GM20431 (cell line): ENCODE results near the gene RANGAP1.

Experiments
- in situ Hi-C: fragments of 300-500 bp; cut with MseI, MboI; formaldehyde crosslinking; loops from one replicate; pipeline ENCODE4 v1.15.0; 2020; ENCODE audit warnings: low sequenced_read_pairs; ENCODE audit not compliant: unreplicated experiment

Gene RANGAP1

DNA sequence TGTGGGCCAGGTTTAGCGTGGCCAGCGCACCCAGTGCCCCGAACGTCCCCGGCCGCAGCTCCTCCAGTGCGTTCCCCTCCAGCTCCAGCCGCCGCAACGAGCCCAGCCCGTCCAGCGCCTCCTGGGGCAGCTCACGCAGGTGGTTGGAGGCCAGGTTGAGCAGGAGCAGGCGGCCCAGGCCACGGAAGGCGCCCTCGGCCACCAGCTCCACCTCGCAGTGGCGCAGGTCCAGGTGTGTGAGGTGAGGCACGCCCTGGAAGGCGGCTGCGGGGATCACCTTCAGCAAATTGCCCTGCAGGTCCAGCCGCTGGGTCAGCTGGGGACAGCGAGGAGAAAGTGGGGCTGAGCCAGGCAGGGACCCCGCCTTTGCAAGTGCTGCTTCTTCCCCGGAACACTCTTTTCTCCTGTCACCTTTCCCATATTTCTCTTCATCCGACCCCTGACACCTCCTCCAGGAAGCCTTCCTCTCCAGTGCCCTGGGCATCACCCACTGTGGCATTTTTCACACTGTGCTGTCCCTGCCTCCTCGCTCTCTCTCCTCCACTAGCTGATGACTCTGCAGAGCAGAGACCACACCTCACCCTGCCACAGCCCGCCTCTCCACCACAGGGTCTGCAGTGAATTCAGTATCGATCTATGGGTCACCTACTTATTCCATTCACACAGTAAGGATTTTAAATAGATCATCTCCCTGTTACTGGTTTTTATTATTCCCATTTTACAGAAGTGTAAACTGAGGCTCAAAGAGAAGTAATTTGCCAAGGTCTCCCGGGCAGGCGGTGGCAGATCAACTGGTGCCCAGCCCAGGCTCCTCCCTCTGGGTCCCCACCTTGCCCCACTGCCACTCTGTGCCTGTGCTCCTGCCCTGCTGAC lies 47.2 kb downstream of the RANGAP1 start:
- in situ Hi-C loops: no loop called here

DNA sequence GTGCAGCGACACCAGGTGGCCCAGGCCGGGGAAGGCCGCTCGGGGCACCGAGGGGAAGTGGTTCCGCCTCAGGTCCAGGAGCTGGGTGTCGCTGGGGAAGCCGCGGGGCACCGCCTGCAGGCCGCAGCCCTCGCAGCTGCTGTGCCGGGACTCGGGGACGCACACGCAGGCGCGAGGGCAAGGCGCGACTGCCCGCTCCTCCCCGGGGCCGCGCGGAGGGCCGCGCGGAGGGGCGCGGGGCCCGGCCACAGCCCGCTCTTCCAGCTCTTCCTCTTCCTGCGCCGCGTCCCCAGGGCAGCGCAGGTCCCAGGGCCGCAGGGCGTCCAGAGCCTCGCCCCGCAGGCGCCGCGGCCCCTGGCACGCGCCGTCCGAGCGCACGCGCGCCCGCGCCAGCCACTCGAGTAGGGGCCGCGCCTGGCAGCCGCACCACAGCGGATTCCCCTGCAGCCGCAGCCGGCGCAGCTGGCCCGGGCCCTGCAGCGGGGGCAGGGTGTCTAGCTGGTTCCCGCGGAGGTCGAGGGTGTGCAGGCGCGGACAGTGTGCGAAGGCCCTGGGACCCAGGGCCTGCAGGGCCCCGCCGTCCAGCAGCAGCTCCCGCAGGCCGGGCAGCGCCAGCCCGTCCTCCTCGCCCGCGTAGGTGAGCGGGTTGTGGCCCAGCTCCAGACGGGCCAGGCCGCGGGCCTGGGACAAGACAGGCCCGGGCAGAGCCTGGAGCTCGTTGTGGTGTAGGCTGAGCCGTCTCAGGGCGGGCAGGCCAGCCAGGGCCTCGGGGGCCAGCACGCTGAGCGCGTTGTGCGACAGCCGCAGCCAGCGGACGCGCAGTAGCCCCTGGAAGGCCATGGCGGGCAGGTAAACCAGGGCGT lies 48.0 kb downstream of the RANGAP1 start:
- in situ Hi-C loops: no loop called here

DNA sequence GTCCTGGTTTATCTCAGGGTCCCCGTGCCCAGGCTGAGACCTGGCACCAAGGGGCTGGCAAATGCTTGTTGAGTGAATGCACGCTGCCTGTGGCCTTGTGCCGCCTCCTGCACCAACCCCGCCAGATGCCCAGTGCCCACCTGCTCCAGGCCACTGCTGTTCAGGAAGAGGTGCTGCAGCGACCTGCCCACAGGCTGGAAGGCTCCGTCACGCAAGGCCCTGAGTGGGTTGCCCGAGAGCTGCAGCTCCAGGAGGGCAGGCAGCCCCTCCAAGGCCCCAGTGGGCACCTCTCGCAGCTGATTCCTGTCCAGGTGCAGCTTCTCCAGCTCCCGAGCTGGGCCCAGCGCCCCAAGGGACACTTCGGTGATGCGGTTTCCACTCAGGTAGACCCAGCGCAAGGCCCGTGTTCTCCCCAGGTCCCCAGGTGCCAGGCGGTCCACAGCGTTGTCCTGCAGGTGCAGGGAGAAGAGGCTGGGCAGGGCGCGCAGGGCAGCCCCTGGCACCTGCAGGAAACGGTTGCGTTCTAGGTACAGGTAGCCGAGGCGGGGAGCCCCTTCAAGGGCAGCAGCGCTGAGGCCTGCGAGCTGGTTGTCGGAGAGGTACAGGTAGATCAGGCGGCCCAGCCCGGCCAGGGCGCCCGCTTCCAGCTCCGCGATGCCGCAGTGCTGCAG lies 48.8 kb downstream of the RANGAP1 start:
- in situ Hi-C loops: no loop called here

DNA sequence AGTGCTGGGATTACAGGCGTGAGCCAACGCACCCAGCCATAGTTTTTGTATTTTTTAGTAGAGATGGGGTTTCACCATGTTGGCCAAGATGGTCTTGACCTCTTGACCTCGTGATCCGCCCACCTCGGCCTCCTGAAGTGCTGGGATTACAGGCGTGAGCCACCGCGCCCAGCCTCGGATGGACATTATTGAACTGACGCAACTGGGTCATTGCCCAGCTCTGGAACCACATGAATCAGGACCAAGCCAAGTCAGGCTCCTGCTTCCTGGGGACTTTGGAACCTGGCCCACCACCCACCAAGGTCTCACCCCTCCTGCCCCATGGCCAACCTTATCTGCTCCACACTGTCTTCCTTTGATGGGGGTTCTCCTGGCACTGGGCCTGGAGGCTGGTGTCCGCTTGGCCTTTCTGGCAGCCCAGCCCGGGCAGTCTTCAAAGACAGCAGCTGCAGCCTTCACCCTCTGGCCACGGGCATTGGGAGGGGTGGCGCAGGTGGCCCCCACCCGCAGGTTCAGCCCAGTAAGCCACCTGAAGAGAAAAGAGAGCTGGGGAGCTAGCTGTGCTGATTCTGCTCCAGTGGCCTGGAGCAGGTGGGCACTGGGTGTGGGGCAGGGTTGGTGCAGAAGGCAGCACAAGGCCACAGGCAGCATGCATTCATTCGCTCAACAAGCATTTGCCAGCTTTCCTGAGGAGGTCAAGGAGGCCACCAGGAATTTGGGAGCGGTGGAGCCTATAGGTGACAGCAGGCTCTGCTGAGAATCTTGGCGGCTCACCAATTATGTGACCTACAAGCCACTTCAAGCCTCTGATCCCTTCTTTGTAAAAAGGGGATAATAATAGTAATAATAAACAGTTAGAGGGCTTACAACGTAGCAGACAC lies 50.9 kb downstream of the RANGAP1 start:
- in situ Hi-C loops: no loop called here

DNA sequence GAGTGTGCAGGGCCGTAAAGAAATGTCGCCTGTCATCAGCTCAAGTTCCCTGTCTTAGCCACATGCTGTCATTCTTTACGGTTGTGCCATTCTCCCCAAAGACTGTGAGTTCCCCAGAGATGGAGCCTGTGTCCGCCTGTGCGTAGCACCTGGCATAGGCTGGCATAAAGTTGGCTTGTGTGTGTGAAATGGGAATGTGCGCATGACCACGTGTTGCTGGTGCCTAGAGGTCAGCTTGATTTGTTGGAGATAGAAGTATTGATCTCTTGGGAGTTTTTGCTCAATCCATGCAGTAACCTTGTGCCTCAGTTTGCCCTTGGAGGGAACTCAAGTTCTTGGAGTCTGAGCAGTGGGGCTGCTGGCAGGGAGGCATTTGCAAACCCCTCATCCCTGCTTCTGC lies 54.6 kb downstream of the RANGAP1 start:
- in situ Hi-C loops: no loop called here

DNA sequence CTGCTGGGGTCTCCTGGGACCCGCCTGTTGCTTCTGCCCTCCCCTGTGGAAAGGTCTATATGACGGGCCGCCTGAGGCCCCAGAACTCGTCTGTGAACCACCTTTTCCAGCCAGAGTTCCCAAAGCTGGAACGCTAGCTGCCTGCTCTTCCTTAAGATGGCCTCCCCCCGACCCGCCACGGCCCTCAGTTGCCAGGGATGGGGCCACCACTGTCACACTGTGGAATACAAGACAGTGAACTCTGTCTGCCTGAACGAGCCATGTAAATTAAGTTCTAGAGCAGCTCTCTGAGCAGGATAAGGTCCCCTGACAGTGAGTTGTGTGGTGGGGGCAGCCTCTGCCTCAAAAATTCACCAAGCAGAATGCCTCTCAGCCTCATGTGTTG lies 55.6 kb downstream of the RANGAP1 start:
- in situ Hi-C loops: no loop called here

DNA sequence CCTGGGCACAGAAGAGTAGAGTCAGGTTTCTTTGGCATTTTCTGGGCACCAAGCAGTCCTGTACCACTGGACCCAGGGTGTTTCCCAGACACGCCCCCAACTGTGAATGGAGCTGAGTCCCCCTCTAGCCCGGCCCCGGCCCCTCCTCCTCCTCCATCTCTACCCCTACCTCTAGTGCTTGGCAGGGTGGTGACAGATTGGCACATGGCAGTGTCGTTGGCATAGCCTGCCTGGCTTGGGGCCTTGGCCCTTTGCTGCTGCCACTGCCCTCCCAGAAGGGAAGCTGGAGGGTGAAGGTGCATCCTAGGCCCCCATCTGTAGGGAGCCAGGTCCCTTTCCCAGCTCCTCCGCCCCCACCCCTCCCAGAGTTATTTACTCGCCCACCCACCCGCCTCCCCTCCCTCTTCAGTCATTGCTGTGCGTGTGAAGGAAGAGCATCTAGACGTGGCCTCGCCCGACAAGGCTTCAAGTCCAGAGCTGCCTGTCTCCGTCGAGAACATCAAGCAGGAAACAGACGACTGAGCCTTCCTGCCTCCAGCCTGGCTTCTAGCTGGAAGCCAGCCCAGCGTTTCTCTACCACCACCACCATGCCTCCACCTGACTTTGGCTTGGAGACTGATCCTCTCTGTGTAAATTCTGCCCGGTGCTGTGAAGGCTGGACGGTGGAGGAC lies 56.1 kb downstream of the RANGAP1 start:
- in situ Hi-C loops: no loop called here

DNA sequence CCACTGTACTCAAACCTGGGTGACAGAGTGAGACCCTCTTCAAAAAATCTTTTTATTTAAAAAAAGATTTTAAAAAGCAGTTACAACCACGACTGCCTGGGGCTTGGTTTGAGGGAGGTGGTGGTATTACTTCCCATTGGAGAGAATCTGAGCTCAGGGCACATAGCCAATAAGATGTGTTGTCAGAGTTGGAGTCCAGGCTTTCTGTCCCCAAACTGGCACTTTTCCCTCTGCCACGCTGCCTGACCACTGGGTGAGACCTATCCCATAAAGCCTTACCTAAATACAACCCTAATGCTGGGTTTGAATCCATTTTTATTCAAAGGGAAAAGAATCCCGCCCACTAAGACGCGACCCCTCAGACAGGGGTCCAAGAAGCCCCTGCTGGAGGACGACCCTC lies 56.8 kb downstream of the RANGAP1 start:
- in situ Hi-C loops: no loop called here

DNA sequence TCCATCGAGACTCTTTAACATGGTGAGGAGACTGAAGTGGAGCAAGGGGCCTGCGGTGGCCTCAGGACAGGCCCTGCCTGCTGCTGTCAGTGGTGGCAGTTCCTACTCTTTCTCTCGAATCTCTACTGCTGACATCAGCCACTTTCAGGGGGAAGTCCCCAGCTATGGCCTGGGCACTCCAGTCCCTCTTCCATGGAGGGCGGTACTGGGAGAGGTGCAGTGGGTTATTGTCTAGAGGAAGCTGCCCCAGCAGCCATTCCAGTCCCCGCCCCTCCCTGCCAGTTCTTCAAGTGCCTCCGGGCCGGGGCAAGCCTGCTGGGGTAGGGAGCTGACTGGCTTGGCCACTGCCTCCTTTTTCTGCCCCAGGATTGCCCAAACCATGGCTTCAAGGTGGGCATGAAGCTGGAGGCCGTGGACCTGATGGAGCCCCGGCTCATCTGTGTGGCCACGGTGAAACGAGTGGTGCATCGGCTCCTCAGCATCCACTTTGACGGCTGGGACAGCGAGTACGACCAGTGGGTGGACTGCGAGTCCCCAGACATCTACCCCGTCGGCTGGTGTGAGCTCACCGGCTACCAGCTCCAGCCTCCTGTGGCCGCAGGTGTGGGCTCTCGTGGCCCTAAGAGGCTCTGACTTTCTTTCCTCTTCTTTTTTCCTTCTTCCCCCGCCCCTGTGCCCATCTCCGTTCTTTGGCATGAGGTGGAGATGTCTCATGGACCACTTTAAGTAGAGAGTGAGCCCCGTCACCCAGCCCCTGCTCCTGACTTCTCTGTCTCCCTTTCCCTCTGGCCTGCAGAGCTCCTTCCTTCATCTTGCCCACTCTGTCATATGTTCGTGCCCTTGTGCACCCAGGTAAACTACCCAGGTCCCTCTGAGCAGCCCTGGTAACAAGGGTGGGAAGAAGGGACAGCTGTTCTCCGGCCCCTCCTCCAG lies 59.0 kb downstream of the RANGAP1 start:
- in situ Hi-C loops: no loop called here

DNA sequence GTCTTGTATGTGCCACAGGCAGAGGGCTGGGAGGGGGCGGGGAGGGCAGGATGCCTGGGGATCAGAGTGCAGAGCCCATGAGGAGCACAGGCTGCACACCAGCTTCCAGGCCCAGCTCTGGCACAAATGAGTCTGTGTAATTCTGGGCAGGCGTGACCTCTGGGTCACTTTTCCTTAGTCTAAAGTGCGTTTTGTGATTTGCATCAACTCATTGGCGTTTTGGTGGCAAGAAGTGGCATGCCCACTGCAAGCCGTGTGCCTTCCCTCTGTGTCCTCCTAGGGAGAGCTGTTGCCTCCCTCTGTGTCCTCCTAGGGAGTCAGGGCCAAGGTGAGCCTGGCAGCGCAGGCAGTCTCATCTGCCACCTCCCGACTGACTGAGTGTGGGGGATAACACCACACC lies 62.5 kb downstream of the RANGAP1 start:
- in situ Hi-C loops: no loop called here

DNA sequence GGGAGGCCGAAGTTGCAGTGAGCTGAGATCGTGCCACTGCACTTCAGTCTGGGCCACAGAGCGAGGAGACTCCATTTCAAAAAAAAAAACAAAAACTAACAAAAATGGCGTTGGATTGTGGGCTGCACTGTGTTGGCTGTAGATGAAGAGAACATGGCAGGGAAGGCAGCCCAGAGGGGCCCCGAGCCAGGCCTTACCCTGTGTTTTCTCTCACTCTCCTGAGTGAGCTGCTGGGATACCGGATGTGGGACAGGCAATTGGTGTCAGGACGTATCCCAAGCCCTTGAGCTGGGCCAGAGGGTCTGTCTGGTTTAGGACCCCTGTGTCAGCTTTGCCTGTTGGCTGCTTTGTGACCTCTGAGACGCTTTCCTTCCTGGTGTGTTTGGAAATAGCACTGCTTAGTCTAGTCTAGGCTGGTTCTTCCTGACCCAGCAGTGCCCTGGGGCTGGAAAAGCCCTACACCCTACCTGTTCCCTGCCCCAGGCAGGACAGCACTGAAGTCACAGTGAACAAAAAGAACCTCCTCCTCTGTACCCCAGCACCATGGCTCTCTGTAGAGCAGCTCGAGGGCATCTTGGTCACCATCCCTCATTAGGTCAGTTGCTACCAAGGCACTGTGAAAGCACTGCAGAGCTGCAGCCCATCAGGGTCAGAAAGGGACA lies 63.0 kb downstream of the RANGAP1 start:
- in situ Hi-C loops: no loop called here

DNA sequence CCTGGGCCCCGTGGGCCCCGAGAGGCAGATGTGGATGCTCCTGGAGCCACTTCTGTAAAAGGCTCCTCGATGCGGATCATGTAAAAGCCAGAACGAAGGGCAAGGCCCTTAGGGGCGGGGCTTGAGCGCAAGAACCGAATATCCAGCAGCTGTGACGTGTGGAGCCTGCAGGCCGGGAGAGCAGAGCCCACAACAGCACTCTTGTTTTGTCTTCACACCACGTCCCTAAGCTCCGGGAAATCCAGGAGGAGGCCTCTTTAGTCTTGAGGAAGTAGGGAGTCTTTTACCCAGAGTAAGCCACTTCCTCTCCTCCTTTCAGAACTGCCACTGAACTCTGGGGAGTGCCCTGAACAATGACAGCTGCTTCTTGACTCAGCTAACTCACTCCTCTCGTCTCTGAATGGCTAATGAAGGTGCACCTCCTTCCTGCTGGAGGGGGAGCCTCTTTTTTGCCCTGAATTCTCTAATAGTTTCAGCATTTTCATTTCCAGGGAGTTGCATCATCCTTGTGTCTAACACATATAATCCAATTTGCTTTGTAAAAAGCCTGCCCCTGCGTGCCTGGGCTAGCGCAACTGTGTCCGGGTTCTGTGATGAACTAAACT lies 68.3 kb downstream of the RANGAP1 start:
- in situ Hi-C loops: no loop called here

DNA sequence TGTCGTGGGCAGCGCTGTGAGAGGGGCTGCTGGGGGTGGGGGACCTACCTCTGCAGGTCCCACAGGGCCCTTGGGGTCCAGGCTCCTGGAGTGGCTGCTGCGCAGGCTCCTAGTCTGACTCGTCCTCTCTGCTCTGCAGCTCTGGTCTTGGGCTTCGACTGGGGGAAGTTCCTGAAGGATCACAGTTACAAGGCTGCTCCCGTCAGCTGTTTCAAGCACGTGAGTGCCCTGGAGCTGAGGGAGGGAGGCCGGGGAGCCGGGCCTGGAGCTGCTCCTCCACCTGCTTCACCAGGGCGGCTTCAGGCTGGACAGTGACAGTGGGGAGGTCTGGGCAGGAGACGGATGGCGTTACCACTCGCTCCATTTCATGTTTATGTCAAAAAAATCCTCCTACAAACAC lies 69.0 kb downstream of the RANGAP1 start:
- in situ Hi-C loops: no loop called here

DNA sequence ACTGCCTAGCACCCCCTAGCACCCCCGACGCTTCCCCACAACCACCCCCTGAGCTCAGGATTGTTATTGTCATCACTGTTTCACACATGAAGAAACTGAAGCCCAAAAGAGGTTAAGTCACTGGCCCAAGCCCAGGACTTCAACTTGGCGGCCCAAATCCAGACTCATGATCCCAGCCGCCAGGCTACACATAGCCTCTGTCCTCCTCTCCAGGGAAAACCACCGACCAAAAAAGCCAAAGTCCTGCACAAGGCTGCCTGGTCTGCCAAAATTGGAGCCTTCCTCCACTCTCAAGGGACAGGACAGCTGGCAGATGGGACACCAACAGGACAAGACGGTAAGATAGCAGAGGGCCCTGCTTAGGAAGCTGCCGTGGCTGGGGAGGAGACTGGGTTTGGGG lies 70.1 kb downstream of the RANGAP1 start:
- in situ Hi-C loops: no loop called here

DNA sequence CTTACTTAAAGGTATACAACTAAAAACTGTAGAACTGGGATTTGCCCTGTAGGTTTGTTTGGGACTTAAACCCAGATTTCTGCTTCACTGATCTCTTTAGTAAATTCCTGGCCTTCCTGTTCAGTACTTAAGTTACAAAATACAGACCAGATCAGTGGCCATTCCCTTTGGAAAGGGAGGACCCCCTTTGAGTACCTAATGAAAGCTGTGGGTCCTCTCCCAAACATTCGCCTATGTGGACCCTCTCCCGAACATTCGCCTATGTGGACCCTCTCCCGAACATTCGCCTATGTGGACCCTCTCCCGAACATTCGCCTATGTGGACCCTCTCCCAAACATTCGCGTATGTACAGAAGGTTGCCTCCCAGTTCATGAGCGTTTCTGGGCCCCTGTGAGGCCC lies 70.6 kb downstream of the RANGAP1 start:
- in situ Hi-C loops: no loop called here

DNA sequence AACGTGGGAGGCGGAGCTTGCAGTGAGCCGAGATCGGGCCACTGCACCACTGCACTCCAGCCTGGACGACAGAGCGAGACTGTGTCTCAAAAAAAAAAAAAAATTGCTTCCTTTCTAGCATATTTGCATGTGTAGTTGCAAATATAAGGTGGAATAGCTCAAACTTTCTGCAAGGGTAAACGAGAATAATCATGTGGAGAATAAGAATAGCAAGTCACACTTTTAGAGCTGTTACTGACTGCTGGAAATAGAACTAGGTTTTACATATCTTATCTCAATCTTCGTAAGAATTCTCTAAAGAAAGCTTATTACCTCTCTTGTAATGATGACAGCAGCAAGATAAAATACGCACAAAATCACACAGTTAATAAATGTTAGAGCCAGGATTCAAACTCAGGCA lies 79.3 kb downstream of the RANGAP1 start:
- in situ Hi-C loops: no loop called here
